ENCODE measurements around the gene TRMT61A.

TRMT61A gene

GRCh38 chr14:103561381-103562178, 32.6 kb downstream of the TRMT61A start:
- peak in 1 of 3 experiments; percentile 22 for DNase-seq (ENCODE audit: low read depth in 2 of 3, low spot score in 2 of 3)

- peak in 1 of 3 experiments; percentile 45 for DNase-seq (ENCODE audit: low read depth in 2 of 3, low spot score in 2 of 3)
Measured at GRCh38 chr14:103562179-103562428, 33.1 kb downstream of the TRMT61A start.

- DNase-seq (ENCODE audit: low read depth in 2 of 3, low spot score in 2 of 3), result peak; percentile 73 to 81 (median 78)
Measured at GRCh38 chr14:103562429-103563225, 33.6 kb downstream of the TRMT61A start, which contains the start of the genes BAG5 and COA8. TSS of gene BAG5 (minus strand) at chr14:103562657. CDS start at chr14:103561164, 1,493 bp downstream. TSS of gene COA8 (plus strand) at chr14:103562960. CDS start at chr14:103563002, 42 bp downstream.

- no peak for DNase-seq (ENCODE audit: low read depth in 2 of 3, low spot score in 2 of 3)
Measured at GRCh38 chr14:103563226-103563620, 34.2 kb downstream of the TRMT61A start.

- no peak for DNase-seq (ENCODE audit: low read depth in 2 of 3, low spot score in 2 of 3)
Measured at GRCh38 chr14:103563844-103564505, 35.0 kb downstream of the TRMT61A start.

- no peak for DNase-seq (ENCODE audit: low read depth in 2 of 3, low spot score in 2 of 3)
Measured at GRCh38 chr14:103568952-103569351, 40.0 kb downstream of the TRMT61A start.

- no peak for DNase-seq (ENCODE audit: low read depth in 2 of 3, low spot score in 2 of 3)
Measured at GRCh38 chr14:103569408-103569807, 40.4 kb downstream of the TRMT61A start.

GRCh38 chr14:103574104-103574503, 45.1 kb downstream of the TRMT61A start:
- no peak for DNase-seq (ENCODE audit: low read depth in 2 of 3, low spot score in 2 of 3)

GRCh38 chr14:103574707-103575285, 45.8 kb downstream of the TRMT61A start:
- DNase-seq (ENCODE audit: low read depth in 2 of 3, low spot score in 2 of 3), result no peak

- DNase-seq (ENCODE audit: low read depth in 2 of 3, low spot score in 2 of 3), result no peak
Measured at GRCh38 chr14:103576371-103577024, 47.5 kb downstream of the TRMT61A start.

- no peak for DNase-seq (ENCODE audit: low read depth in 2 of 3, low spot score in 2 of 3)
Measured at GRCh38 chr14:103578401-103579075, 49.5 kb downstream of the TRMT61A start.

GRCh38 chr14:103581206-103581605, 52.2 kb downstream of the TRMT61A start:
- no peak for DNase-seq (ENCODE audit: low read depth in 2 of 3, low spot score in 2 of 3)

- DNase-seq (ENCODE audit: low read depth in 2 of 3, low spot score in 2 of 3), result no peak
Measured at GRCh38 chr14:103581954-103582703, 53.1 kb downstream of the TRMT61A start.

- DNase-seq (ENCODE audit: low read depth in 2 of 3, low spot score in 2 of 3), result no peak
Measured at GRCh38 chr14:103584326-103584915, 55.4 kb downstream of the TRMT61A start.
